Hematopoietic multipotent progenitor cell treated with erythropoietin and hydrocortisone succinate and interleukin-3 and kit ligand, for 17 days (in vitro differentiated cells): ENCODE data around the gene ENOX2.

Source experiments
- DNase-seq: peaks from one replicate; pipeline ENCODE4 v3.0.0-alpha.2; 2015; ENCODE audit warnings: low spot score

Gene ENOX2

DNA sequence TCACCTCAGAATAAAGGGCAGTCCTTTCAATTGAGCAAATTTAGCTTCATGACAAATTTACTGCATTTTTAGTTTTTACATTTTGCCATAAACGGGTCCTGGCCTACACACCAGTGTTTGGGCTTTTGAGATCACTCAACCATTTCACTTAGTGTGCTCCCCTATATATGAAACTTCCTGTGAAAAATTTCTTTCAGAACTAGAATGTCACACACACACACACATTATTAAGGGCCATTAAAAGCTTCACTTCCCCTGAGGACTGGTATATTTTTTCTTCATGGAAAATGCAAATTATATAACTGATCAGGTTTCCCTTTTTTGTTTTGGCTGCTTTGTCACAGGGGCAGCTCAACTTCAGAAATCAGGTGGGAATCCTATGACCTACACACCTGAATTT lies 206.5 kb downstream of the ENOX2 start:
- DNase-seq = no peak

DNA sequence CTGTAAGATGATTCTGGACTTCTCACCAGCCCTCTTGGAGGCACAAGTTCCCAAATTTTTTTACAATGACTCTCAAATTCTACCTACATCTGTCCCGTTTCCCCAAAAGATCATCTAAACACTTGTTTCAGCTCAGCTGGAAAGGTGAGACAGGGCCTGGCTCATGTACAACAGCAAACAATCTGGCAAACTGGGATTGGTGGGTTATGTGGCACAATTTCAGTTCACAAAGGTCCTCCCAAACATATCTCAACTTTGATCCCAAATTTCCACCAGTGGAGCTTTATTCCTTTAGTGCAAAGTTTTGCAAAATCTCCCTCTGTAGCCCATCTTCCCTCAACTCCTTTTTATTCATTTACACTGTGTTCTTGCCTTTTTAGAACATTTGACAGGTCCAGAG lies 207.1 kb downstream of the ENOX2 start:
- no peak for DNase-seq

DNA sequence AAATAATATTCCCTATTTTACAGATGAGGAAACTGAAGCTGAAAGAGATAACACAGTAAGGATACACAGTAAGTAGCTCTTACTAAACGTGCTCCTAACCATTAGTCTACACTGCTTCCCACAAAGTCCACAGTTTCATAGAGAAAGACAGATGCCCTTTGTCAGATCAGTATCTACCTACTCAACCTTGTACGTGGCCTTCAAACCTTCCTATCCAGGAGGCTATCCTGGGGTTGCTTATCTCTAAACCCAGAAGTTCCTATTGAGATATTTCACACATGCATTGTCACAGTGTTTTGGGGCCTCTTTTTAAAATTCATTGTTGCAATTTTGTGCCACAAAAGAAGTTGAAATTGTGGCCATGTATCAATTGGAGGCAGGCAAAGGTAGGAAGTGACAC lies 208.0 kb downstream of the ENOX2 start:
- no peak for DNase-seq

DNA sequence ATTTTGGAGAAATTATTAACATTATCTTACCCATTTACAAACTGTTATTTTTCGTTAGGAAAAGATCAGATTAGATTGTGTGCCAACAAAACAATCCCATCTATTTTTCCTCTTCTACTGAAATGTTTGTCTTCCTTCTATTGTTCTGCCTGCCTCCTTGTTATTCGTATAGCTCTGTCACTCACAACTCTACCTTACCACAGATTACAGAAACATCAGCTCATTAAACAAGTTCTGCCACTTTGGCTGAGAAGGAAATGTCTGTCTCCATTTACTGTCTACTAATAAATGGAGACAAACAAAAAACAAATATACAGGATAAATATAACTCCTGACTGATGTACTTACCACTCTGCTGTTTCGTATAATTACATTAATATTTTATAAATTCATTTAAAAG lies 211.4 kb downstream of the ENOX2 start:
- DNase-seq = no peak

DNA sequence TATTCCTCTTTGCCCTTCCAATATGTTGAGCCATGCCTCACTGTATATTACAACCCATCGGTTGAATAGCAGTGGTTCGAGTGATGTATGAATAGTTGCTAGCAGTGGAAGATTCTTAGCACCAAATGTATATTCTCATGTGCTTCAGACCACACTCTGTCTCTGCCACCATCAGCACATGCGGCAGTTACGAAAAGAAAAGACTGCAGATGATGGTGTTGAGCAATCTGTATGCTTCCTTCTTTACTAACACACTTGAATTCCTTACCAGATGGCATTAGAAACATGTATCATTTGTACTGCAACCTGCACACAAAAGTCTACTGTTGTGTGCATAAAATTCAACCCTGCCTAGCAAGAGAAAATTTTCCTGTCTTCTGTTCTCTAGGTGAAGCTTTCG lies 214.6 kb downstream of the ENOX2 start:
- no peak for DNase-seq

DNA sequence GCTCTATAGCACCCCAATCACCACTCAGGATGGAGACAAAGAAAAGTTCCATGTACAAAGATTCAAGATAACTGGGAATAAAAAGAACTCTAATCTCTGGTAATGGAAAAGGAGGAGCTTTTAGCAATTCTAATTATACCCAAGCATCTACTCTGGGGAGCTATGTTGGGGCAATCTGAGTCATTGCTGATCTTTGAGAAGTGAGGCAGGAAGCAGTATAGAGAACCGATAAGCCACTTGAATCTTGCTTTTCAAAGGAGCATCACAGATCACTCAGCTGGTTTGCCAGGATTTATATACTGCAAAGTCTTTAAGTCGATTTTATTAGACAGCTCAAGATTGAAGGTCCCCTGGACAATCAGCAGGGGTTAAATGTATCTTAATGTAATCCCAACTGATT lies 220.0 kb downstream of the ENOX2 start:
- DNase-seq = no peak

DNA sequence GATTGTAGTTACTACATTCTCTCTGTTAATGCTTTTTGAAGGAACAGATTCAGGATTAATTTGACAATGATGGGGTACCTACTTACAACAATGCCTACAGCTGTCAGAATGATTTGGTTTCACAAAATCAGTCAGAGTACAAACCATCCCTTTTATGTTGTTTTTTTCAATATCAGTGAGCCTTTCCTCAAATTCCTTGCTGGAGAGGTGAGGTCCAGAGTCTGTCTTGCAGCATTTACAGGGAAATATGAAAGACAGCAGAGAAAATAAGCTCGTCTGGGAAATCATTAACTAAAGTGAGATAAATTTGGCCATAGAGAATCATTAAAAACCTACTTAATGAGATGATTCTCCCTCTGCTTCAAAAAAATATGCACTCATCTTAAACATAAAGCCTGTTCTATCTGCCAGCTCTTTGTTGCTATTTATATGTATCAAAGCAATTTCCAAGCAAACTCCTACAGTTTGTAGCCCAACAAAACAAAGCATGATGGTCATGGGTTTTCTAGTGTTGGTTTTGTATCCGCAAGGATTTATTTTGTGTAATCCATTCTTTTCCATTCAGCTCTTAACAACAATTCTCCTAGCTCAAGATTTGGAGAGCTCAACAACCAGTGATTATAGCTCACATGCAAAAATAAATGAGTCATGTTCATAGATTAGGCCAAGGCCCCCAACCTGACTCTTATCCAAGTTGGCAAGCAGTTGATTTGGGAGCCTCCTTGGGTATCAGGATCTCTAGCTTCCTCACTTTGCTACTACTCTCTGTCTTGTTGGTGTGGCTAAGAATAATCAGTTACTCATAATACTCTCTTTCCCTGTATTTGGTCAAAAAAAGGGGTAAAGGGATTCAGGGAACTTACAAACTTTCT lies 222.6 kb downstream of the ENOX2 start:
- DNase-seq = no peak

DNA sequence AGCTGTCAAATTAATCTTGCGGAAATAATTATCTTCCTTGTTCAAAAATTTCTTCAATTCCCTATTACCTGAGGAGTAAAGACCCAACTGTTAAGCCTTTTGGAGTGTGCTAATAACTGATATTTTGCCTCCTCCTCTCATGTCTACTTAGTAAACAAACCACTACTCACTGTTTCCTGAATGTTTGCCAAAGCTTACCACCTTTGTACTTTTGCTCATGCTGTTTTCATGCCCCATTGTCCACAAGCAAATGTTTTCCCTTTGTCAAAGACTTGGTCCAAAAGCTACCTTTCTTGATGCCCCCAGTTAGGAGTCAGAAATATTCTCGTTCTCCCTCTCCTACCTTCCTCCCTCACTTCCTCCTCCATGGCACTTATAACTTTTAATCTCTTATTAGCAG lies 226.1 kb downstream of the ENOX2 start:
- DNase-seq = no peak

DNA sequence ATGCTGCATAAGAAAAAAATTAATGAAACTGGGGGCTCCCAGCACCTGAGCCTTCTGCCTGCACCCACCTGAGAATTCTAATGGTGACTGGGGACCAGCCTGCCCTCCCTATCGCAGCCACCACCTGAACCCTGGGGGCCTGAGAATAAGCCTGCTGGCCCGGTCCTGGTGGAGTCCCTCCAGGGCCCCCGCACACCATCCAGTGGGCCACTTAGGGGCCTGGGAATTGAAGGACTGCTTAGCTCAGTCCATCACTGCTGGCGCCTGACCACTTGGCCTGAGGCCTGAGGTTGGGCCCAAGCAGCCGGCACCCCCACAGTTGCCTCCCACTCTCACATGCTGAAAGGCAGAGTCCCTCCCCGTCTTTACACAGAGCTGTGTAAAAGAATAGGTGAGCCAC lies 230.8 kb downstream of the ENOX2 start:
- DNase-seq = no peak

DNA sequence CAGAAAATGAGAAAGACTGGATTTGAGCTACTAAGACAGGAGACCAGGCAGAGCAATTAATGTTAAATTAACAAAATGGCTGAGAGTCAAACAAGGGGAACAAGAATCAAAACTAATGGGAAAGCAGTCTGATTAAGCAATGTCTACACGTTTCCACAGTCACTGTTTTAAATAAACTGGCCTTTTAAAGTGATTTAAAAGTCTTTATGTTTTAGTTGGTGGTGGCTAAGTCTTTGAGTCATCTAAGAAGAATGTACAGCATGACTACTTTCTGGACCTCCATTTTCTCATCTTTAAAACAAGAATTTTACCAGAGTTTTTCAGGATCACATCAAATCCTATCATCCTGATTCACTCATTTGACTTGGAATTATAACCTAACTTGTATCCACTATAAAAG lies 233.8 kb downstream of the ENOX2 start:
- no peak for DNase-seq

DNA sequence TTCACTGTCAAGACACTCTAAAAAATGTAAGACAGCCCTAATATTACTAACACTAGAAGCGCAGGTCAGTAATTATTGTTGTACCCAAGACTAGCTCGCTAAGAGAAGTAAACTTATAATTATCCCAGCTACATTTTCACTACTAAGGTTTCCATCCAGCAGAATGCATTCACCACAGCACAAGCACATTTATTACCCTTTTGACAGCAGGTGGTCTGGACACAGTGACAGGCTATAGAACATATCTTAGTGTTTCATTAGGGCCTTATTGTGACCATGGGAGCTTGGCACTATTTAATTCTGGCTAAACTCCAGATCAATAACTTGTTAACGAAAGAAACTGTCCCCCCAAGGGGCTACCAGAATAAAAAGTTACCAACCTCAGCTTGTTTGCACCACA lies 237.7 kb downstream of the ENOX2 start:
- DNase-seq = no peak

DNA sequence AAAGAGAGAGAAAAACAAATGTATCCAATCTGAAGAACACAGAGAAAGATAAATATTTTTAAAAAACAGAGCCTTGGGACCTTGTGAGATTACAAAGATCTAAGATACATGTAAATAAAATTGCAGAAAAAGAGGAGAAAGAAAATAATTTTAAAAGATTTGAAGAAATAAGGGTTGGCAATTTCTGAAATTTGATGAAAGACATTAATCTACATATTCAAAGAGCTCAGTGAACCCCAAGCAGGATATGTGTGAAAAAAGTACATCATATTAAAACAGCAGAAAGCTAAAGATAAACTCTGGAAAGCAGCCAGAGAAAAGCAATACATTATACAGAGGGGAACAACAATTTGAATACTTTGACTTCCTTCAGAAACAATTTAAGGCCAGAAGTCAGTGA lies 244.7 kb downstream of the ENOX2 start:
- no peak for DNase-seq

DNA sequence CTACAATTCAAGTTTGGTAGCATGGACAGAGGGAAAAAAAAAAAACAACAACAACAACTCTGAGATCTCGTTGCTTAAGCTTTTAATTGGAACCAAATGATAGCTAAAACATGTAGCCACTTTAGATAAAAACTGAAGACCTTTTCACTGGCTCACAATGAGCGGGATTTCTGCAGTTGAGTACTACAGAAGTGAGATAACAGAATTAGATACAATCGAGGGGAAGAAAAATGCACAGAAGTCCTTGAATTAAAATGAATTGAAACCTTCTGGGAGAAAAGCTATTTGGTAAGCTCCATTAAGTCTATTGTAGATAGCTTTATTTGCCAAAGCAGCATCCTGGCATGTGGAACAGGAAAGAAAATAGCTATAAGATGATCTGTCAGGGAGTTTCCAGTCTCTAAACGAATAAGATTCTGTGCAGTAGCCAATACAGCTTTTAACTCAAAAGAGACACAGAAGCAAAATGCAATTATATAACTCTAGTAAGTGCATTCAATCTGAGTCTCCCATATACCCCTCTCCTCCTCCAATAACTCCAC lies 248.5 kb downstream of the ENOX2 start:
- DNase-seq = no peak

DNA sequence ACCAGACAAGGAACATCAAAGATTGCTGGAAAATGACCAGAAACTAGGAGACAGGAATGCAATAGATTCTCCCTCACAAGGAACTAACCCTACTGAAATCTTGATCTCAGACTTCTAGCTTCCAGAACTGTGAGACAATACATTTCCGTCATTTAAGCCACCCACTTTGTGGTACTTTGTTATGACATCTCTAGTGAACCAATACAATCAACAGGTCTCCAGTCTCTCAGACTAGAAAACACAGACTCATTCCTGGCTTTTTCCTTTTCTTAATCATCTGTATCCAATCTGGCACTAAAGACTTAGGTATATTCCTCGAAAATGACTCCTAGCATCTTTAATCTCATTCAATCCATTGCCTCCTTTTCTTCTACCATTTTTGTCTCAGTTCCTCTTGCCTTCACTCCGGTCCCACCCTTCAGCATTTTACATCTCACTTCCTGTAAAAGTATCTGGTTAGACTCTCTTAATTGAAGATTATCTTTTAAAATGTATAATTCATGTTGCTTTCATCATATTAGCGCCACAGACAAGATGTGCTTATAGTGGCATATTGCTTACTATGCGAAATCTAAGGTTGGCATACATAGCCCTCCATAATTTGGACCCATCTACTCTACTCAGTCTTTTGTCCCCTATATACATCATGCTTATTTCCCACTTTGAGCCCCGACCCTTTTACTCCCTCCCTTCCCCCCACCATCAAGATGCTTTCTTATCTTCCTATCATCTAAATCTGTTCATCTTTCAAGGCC lies 250.0 kb downstream of the ENOX2 start:
- DNase-seq = no peak

DNA sequence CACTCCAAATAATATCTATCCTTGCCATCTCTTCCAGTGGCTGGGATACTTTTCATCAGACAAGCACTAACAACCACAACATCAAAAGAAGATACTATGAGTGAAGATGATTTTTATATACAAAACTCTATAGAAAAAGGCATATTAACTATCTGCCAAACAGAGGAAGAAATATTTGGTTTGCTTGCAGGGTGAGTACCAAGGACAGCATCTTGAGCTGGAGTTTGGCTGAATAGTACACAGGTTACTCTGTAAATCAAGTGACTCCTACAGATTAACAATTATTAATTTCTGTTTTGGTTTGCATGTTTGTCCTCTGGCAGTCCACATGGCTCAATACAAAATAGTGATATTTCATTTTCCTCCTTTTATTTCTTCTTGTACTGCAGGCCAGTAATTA lies 253.3 kb downstream of the ENOX2 start:
- no peak for DNase-seq

DNA sequence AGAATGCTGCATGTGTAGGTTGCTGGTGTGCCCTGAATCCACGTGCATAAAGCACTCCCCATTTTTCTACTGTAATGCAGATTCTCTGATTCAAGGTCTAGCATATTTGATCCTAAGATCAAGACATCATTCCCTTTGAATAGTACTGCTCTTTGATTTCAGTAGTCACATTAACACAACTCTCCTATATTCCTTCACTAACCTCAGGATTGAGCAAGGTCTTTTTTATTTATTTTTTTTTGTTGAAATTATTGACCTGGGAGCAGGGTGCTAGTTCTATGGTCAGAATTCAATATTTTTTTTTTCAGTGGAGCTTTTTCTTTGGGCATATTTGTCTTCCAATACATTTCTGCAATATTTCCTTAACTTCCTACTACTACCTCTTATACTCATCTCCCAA lies 255.5 kb downstream of the ENOX2 start:
- DNase-seq = no peak

DNA sequence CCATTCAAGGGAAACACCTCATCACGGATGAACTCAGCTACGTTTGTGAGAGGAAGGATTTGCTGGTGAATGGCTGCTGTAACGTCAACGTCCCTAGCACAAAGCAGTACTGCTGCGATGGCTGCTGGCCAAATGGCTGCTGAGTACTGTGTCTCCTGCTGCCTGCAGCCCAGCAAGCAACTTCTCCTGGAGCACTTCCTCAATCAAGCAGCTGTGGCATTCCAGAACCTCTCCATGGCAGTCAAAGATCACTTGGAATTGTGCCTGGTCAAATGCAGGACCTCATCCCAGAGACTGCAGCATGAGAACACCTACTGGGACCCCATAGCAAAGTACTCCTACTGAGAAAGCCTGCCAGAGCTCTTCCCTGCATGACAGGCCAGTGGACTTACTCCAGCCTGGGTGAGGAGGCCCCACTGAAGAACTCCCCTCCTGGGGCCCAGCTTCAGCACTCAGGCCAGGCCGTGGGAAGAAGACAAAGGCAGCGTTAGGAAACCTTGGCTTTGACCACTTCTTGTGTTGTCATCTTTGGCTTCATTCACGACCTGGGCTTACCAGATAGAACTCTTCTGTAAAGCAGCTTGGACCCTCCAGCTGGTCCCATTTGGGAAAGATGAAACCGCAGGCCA lies 256.9 kb downstream of the ENOX2 start:
- no peak for DNase-seq

DNA sequence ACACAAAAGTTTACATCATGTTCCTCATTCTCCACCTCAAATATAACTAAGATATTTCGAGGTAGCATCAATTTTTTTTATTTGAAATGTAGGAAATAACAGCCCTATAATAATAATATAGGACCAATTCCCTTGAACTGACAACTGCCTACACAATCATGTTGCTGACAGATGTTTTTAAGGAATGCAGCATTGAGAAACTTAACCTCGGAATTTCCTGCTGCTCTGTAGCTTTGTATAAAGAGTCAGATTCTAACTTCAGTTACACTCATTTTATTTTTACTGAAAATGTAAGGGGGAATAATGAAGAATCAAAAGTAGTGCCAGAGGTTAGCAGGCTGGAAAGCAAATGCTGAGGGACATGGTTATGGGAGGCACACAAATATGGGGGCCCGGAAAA lies 265.4 kb downstream of the ENOX2 start:
- no peak for DNase-seq

DNA sequence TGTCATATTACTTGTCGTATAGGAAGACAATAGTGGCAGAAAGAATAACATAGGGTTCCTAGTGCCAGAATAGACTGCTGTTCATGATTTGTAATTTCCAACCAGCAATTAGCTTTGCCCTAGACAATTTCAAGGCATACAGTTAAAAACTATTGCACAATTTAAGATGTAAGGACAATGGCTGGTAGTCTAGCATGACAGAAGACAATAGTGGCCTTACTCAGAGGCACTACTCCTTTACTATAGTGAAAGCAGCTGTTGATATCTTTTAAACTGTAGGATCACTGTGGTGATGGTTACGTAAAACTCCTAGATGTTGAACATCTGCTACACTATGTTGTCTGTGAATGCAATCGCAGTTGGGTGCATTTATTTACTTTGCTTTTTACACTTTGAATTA lies 266.7 kb downstream of the ENOX2 start:
- no peak for DNase-seq

DNA sequence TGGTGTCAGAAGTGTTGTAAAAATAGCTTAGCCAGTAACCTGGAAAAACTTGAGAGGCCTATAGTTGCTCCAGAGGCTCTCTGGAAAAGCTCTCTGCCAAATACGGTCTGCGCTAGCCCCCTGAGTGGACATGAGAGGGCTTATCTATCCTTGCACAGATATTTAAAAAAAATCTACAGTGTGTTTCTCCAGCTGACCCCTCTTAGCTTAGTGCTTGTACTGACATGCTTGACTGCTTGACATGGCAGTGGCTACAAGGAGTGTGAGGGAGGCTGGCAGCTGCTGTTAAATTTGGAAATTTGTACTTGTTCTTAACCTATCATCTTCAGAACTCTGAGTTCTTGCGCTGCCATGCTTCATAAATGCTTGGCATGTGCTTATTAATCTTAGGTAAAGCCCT lies 272.0 kb downstream of the ENOX2 start:
- no peak for DNase-seq

DNA sequence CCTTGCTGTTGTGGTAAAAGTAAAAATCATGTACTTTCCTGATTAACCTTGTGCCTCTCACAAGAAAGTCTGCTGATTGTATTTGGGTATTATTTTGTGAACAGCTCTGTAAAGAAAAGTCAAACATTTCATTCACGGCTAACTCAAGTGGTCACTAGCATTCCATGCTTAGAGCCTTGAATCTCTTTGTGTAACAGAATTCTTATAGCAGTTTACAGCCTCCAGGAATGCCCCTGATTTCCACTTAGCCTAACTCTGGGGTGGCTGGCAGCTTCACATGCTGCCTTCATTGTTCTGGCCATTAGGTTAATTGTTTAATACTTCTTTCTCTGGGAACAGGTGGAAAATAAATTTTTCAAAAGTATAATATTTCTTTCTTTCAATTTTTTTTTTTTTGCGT lies 274.5 kb downstream of the ENOX2 start:
- no peak for DNase-seq

DNA sequence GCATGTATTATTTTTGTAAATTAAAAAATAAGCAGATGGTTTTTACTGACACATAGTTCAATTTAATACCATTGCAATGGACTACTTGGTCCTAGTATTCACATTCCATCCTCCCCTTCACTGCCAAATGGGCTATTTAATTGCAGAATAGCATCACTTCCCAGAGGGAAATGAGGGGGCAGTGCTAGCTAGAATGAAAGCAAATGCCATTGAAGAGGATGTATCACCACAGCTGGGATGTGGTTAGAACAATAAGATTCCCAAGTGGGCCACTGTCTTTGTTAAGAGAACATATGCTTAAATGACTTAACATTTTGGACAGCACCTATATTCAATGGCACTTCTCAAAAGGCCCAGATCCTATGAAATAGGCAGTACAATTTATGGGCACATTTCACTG lies 276.5 kb downstream of the ENOX2 start:
- no peak for DNase-seq

DNA sequence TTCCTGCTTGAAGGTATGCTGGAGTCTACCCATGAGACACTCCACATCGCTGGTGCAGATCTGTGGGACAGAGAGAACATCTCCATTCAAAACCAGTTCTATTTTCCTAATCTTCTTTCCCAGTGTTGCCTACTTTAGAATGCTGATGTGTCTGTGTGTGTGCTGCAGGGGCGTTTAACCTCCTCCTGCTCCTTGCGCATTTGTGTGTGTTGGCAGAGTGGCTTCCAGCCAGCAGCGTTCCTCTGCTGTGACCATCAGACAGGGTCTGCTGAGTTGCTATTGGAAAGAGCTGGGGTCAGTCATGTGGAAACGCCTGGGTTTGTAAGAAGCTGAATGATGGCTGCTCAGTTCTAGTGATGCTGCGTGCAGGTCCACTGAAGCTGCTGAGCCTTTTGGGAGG lies 277.6 kb downstream of the ENOX2 start:
- no peak for DNase-seq
